DLD1 (cell line): ENCODE results near the gene PLCH1.

Experiments
- in situ Hi-C: cut with HindIII; loops from 2 replicates; pipeline ENCODE4 v1.10.0; 2017; ENCODE audit warnings: low sequenced_read_pairs

The PLCH1 gene

DNA sequence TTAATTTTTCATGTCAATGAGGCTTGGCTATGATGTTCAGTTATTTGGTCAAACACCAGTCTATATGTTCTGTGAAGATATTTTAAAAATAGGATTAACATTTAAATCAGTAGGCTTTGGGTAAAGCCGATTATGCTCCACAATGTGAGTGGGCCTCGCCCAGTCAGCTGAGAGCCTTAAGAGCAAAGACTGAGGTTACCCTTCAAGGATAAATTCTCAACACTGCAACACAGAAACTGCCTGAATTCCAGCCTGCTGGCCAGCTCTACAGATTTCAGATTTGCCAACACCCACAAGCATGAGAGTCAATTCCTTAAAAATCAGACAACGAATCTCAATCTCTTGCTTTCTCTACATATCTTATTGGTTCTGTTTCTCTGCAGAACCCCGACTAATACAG is 188.3 kb downstream of the PLCH1 start:
- in situ Hi-C loops: no loop called here

DNA sequence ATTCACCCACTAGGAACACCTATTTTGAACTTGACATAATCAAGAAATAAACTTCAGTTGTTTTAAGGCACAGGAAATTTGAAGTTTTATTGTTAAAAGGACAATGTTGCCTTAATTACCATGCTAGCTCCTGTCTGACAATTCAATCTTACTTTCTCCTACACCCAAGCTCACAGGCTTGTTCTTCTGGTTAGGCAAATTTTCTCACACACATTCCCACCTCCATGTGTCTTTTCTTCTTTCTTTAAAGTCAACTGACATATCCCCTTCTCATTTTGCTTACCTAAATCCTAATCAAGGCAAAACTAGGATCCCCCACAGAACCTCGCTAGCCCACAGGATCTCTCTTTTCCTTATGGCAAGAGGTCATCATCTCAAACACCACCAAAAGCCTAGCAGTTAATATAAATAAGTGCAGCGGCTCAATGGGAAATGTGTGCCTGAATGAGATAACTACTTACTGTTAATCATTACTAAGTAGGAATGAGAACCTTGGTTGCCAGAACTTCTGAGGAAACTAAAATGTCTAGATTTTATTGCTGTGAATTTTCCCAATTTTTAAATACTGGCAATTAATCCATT is 189.3 kb downstream of the PLCH1 start:
- in situ Hi-C loops: no loop called here

DNA sequence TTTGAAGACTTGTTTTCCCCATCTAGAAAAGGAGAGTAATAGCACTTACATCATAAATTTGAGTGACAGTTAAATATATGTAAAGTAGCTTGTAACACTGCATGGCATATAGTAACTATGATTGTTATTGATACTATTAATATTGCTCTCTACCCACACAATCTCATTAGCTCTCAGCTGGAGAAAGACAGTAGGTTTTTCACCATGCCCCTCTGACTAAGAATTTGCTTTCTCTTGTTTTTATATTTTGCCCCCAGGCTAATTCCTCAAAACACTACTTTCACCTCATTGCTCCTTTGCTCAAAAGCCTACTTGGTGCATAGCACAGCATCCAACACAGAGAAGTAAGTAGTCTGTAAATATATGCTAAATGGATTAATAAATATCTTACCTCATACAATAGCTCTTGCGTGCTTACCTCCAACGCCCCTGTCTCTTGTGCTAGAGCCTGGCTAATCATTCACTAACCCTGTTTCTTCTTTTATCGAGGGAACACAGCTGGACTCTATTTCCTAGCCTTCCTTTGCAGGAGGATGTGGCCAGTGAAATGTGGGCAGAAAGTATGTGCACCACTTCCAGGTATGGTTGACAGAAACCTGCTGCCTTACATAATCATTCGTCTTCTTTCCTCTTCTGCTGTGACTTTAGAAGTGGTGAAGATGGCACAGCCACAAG is 190.0 kb downstream of the PLCH1 start:
- in situ Hi-C loops: no loop called here

DNA sequence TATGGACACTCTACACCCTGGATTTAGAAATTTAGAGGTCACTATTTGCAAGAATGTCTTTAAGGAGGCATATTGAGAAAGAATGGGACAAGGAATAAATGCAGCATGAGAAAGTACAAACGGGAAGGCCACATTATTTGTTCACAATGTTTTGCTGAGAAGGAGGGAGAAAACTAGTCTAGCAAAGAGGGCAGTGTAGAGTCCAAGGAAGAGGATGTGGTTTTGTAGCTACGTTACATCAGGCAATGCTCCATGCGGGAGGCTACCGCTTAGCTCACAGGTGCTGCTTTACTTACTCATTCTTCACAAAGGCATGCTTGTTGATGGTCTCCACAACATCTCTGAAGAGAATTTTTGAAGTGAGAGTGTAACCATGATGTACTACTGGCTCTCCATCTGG is 191.1 kb downstream of the PLCH1 start:
- in situ Hi-C loops: no loop called here

DNA sequence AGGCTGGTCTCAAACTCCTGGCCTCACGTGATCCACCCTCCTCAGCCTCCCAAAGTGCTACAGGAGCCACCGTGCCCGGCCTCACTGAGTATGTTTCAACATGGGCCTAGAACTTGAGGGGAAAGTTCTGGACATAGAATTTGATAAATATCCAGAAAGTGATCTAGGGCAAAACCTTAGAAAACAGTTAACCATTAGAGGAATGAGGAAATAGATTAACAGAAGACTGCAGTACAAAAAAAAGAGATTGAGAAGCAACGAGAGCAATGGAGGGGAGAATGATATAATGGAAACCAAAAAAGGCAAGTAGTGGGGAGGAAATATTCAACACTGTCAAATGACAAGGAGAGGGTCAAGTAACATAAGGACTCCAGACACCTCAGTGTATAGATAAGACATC is 191.5 kb downstream of the PLCH1 start:
- in situ Hi-C loops: no loop called here

DNA sequence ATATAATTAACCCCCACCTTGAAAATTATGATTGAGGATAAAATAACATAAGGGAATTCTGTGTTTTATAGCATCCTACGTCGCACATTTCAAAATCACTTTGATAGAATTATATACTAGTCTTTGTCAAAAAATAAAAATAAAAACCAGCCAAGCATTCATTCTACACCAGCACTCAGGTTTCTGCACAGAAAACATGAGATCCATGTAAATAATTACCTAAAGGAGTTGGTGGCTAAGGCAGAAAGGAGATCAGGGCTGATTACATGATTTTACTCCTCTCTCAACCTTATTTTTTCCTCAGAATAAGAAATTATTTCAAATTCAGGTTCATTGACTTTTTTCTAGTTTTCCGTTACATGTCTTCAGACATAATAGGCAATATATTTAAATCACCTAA is 194.5 kb downstream of the PLCH1 start:
- in situ Hi-C loops: no loop called here

DNA sequence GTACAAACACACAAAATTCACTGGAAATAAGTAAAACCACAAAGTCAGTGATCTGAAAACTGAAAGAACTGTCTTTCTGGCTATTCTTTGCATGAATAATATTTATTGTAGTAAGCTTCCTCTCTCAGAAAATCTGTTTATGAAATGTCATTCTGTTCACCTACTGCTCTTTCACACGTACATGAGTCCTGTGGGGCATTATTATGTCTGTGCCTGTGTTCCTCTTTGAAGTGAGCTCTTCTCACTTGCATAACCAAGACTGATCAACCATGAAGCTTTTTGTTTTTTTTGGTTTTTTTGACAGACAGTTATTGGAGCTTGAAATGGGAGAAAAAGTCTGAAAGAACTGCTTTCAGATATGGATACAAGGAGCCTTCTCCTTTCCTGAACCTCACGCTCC is 195.8 kb downstream of the PLCH1 start:
- in situ Hi-C loops: no loop called here

DNA sequence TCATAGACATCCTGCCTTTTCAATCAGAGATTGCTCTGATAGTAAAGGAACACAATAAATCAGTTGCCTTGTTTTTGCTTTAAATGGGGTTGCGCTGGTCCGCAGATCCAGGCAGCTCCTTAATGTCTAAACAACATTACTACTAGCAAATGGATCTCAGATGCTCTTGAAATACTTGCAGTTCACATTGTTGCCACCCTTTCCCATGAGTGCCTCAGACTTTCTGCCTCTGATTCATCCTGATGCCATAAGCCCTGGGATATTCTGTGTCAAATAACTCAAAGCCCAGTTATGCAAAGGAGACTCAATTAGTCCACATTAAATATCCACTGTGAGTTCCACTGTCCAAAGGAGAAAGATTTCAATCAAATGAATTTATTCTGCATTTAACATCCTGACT is 196.7 kb downstream of the PLCH1 start:
- in situ Hi-C loops: no loop called here

DNA sequence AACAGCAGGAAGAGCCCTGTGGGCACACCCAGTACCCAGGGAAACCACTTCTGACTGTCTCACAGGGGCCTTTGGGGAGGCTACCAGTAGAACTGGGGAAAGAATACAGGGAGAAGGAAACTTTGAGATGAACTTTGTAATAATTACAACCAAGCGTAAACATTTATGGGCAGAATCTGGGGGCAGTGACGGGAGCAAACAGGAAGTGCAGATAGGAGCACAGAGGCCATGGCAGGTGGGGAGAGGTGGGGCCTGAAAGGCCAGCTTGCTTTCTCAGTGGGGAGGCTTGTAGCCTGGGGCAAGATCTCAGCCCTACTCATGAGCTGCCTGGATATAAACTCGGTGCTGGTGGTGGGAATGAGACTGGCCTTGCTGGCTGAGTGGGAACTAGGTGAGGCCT is 209.8 kb downstream of the PLCH1 start:
- in situ Hi-C loops: no loop called here

DNA sequence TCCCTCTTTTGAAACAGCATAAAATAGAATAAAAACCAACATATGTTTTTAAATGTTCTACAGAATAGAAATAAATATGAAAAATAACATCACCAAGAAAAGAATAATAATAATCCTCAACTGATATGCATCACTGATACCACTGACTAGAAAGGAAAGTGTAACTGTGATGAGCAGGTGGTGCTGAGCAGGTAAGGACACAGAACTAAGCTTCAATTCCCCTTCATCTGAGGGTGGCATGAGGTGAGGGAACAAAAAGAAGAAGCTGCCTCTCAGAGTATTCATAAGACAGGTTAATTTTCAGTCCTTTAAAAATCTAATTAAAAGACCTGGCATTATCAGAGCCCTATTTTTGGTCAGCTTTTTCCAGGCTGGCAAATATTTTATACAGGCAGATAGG is 216.3 kb downstream of the PLCH1 start:
- in situ Hi-C loops: no loop called here

DNA sequence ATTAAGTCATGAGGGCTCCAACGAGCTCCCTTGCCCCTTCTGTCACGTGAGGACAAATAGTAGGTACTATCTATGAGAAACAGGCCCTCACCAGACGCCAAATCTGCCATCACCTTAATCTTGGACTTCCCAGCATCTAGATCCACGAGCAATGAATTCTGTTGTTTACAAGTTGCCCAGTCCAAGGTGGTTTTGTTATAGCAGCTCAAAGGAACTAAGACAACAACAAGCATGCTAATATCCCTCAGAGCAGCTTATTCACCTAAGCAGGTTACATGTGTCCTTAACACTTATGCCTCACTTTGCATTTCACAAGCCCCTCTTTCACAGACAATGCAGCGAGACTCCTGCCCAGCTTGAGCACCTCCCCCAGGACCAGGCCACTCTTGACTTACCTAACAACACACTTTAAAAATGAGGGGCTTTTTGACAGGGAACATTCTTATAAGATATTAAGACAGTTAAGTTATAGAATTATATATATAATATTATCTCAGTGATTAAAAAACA is 219.5 kb downstream of the PLCH1 start:
- in situ Hi-C loops: no loop called here

DNA sequence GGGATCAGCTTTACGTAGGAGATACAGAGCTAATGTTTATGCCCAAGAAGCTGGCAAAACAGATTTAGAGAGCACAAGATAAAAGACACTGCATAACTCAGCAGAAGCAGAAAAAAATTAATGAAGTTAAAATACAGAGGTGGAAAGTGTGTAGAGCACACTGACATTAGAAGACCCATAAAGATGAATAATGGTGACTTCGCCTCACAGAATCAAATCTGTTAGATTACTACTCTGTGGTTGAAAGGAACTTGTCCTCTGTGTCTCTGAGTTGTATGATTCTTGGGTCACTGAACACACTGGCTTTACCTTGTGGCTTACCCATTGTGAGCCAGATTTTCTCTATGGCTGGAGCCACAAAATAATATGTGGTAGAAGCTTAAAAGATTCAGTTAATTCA is 224.4 kb downstream of the PLCH1 start:
- in situ Hi-C loops: no loop called here

DNA sequence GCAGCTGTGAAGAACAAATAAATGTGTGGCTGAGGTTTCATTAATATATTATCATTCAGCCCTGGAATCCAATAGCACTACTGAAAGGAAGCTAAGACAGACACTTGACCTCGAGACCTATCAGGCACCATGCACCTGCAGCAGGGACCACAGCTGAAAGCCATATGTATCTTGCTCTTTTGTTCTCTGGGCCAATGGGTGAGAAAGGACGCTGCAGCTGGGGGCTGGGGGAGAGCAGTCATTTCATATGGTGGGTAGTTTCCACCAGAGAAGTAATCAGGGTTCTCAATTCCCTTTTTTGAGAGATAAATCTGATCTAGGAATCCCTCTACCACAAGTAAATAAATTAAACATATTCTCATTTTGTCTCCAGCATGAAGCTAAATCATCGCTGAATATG is 225.8 kb downstream of the PLCH1 start:
- in situ Hi-C loops: no loop called here

DNA sequence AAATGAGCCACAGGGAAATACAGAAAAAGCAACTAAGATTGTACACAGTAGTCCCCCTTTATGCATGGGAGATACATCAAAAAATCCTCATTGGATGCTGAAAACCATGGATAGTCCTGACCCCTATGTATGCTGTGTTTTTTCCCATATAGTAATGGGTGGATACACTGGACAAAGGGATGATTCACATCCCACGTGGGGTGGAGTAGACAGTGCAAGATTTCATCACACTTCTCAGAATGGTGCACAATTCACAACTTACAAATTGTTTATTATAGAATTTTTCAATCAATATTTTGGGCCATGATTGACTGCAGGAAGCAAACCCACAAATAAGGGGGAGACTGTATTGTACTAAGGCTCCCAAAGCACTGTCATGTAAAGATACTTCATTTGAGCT is 227.0 kb downstream of the PLCH1 start:
- in situ Hi-C loops: no loop called here

DNA sequence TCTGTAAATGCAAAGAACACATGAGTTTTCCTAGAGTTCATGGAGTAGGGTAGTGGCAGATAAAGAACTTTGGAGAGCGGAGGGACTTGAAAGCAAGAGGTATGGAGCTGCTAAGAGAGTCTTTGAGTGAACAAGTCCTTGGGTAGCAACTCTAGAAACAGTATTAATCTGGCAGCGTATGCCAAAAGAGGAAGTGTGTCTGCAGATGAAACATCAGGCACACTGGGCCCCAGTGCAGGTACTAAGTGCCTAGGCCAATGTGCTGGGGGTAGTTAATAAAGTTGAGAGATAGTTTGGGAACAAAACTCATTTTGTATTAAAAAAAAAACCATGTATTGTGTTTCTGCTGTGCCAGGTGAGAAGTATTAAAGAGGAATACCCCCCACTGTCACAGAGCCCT is 228.4 kb downstream of the PLCH1 start:
- in situ Hi-C loops: no loop called here

DNA sequence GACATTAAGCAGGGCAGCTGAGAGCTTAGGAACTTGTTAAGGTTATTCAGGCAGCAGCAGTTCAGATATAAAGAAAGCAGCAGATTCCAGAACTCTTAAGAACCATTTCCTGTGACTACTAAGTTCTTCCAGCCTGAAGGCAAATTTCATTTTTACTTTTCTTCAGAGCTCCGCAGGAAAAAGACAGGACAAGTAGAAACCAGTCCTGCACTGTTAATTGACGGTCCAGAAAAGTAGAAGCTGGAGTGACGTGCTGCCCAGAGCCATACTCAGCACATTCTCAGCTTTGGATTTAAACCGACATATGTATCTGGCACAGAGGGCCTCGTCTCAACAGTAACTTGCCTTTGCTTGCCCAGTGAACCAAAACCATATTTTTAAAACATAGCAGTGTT is 232.0 kb downstream of the PLCH1 start:
- in situ Hi-C loops: no loop called here

DNA sequence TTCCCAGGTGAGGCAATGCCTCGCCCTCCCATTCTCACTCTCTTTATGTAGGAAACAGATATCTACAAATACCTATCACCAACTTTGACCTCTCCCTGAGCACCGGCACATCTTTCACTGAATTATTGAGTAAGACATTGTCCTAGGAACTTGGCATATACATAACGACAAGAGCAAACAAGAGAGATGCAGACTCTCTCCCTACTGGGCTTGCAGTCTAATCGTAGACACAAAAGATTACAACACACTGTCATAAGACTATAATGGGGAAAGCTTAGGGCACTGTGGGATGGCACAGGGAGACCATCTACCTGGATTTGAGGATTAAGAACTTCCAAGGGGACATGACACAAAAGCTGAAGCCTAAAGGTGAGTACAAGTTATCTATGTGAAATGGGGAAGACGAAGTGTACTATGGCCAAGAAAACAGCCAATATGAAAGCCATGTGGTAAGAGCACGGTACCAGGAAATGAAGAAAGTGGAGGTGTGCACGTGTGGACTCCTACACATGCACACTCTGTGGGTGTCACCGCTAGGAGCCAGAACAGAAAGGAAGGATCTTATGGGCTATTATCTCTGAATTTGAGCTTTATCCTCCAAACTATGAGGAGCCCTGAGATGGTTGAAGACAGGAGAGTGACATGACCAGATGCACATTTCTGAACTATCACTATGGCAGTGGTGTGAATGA is 232.6 kb downstream of the PLCH1 start:
- in situ Hi-C loops: no loop called here

DNA sequence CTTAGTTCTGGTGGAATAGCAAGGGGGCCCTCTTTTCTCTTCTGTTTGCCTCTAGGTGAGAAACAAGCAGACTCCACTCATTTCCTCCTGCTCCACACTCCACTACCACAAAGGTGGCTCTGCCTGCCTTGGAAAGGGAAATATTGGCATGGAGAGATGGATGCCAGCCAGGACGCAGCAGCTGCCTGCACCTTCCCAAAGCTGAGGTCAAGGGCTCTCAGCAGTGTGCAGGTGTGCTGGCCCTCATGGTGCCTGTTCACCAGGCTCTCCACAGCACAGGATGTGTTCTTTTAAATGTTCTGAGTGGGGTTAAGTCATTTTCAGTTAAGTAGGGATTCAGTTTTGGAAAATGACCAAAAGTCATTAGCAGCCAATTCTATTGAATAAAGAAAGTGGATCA is 240.2 kb downstream of the PLCH1 start:
- in situ Hi-C loops: no loop called here

DNA sequence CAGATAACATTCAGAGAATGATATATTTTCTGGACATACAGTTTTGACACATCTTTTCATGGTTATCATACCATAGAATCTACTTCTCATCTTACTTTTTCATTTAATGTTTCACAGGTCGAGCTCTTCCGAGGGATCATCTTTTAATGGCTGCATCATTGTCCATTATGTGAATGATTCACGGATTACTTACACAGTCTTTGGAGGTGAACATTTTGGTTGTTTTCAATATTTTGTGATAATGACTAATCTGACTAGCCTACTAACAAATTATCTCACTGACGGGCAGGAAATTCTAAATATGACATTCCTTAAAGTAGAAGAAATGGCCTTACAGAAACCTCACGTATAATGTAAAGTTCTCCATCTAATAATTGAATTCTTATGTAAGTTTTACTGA is 242.2 kb downstream of the PLCH1 start:
- in situ Hi-C loops: no loop called here

DNA sequence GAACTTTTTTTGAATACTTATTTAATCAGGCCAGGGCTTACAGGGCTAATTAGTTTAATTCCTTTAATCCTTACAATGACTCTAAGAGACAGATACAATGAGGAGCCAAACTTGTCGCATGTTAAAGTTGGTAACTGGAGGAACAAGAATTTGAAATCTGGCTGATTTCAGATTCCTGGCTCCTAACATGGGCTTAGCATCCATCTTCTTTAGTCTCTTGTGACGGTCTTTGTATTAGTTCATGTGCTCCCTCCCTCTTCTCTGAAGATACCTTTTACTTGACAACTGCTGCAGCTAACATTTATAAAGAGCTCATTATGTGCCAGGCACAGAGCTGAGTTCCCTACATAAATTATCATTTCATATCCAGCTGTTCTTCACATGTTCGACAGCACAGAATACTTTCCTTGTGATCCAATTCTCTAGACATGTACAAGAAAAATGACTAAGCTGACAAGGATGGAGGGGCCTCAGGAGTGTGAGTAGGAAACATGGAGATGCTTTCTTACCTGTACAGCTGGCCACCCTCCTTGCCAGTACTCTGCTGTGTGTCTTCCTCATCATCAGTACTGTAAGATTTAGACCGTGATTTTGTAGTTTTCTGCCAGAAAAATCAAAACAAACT is 244.6 kb downstream of the PLCH1 start:
- in situ Hi-C loops: no loop called here

DNA sequence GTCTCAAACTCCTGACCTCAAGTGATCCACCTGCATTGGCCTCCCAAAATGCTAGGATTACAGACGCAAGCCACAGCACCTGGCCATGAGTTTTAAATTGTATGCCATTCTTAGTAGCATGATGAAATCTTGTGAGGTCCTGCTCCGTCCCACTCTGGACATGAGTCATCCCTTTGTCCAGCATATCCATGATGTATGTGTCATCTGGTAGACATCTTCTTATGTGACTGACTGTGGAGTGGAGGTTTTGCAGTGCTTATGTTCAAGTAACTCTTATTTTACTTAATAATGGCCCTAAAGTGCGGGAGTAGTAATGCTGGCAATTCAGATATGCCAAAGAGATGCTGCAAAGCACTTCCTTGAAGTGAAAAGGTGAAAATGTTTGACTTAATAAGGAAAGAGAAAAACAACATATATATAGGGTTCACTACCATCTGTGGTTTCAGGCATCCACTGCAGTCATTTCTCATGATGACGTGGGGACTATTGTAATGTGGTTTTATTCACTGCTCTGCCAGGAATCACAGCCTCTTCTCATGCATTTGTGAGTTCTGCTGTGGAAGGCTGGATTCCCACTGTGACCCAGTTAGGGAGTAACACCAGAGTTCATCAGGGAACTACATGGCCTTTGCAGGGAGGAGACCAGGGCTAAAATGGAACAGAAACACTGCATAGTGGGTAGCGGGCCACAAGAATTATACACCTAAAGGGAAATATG is 246.8 kb downstream of the PLCH1 start:
- in situ Hi-C loops: no loop called here
